HG03108 (cell line): ENCODE data around the gene CARMIL1.

Experiments used
- ATAC-seq: cut with Tn5 transposase; IDR thresholded peaks from one replicate; pipeline ENCODE4 v1.9.1; 2021; ENCODE audit warnings: moderate library complexity; ENCODE audit not compliant: unreplicated experiment

CARMIL1 gene

DNA sequence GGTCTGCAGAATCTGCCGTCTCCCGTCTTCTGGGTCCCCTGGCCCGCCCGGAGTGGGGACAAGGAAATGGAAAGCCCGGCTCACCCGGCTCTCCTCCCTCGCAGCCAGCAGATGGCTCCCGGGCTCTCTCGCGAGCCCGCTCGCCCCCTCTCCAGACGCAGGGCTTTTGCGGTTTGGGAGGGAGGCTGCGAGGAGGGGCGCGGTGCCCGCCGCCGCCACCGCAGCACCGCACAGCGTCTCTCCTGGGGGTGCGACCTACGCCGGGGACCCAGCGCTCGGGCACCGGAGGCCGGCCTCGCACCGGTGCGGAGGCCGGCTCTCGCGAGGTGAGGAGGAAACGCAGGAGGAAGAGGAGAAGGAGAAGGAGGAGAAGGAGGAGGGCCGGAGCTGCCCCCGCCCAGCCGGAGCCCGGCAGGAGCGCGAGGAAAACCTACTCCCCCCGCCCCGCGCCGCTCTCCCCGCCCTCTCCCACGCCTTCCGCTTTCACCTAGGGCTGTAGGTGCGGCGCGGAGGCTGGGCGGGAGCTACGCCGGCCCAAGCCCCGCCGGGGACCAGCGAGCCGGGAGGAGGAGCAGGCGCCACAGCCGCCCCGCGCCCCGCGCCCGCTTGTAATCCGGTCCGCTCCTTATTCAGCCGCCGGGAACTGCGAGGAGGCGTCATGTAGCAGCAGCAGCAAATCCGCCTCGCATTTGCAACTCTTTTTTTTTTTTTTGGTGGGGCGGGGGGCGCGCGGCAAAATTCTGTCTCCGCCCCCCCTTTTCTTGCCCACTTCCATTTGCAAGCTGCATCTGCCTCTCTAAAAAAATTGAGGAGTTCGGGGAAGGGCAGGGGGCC lies at the start of gene CARMIL1:
TSS of gene CARMIL1 (plus strand) at position 461 of the 834 bp plus-strand sequence. CDS start 422 bp downstream, outside the sequence.
- peak; percentile 68 for ATAC-seq

DNA sequence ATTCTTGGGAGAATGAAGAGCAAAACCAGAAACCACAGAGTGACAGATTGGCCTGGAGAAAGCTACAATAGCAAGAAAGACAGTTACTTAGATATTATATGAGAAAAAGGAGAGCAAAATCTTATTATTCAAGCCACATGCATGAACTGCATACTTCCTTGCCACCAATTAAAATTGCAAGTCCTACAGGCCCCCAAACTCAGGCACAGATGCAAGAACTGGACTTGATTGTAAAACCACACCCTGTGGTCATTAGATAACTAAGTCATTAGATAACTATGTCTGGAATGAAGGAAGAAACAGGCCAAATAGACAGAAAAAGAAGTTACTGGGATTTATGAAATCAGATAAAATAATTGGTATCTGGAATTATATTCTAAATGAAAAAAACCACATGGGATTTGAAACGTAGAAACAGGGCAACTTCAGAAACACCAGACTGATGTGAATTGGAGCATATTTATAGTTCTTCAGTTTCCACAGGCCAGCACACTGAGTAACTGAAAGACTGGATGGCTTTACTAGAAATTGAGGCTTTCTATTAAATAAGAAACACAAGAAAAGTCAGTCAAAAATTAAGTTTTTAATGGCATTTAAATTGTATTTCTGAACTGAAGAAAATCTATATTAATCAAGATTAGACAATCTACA lies 49.4 kb upstream of the CARMIL1 start:
- no peak for ATAC-seq

DNA sequence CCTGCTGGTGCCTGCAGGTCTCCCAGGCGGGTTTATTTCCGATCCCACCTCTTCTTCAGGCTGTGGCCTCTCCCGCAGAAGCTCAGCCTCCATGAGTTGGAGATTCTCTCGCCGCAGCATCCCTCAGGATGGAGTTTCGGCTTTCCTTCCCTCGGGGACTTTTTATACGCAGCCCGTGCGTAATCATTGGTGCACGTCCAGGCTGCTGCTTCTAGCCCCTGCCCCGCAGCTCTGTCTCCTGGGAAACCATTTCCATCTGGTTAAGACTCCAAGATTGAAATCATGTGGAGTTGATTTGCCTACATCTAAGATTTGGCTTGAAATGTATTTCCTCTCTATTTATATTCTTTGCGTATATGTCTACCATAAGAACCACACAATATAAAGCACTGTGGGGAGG lies 46.7 kb upstream of the CARMIL1 start:
- no peak for ATAC-seq

GRCh38 chr6:25233226-25233625 lies 45.9 kb upstream of the CARMIL1 start:
- ATAC-seq = no peak

GRCh38 chr6:25237579-25237978 lies 41.6 kb upstream of the CARMIL1 start:
- ATAC-seq = no peak

DNA sequence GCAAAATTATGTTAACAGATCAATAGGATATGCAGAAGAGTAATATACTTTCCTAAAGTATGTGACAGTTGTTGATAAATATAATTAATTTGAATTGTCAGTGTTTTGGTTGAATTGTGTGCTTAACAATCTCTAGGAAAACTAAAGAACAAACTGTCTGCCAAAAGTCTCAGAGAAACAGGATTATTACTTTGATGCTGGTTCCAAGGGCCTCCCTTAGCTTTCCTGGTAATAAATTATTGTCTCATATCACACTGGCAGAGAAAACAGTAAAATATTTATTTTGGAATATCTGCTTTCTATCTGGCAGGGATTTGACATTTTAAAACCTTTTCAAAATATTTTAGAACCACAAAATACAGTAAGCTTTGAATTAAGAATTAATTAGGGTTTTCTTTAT lies 40.1 kb upstream of the CARMIL1 start:
- ATAC-seq = no peak

DNA sequence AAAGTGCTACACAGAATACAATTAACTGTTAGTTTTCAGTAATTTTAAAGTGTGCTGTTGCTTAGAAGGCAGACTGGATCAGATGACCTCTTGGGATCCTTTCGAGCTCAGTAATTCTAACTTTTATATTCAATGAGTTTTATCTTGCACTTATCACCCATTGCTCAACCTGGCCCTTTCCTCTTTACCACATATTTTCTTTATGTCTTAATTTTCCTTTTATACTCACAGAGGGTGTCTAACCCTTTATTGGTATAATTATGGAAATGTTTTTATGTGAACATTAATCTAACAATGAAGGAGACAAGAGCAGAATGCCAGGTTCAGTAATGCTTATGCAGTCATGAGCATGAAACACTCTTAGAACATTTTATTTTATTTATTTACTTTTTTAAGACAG lies 39.7 kb upstream of the CARMIL1 start:
- no peak for ATAC-seq

DNA sequence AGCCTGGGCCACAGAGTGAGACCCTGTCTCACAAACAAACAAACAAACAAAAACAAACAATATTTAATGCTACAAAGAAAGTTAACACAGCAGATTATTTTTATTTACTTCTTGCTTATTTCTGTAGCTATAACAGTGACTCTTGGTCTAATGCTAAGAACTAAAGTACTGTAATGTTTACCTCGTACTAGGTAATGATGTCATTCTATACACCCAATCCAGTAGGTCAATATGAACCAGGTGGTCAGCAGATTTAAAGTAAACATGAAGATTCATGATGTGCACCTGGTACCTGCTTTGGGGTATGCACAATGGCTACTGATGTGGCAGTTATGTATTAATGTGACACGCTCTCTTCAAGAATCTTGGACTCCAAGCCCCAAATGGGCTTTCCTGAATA lies 36.6 kb upstream of the CARMIL1 start:
- no peak for ATAC-seq

- ATAC-seq = no peak
These were observed 34.3 kb upstream of the CARMIL1 start for GRCh38 chr6:25244865-25245264.

- ATAC-seq = no peak
These were observed 31.1 kb upstream of the CARMIL1 start for GRCh38 chr6:25248123-25248522.

DNA sequence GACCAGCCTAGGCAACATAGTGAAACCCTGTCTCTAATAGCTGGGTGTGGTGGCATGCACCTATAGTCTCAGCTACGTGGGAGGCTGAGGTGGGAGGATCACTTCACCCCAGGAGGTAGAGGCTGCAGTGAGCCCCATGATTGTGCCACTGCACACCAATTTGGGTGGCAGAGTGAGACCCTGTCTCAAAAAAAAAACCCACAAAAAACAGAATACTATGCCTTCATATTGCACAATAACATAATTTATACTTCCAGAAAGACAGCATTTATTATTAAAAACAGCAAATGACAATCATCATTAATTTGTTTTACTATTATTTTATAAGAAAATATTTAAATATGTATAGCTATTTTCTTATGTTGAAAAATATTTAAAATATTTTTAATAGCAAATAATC lies 30.0 kb upstream of the CARMIL1 start:
- no peak for ATAC-seq

- ATAC-seq = peak; percentile 82
These were observed 28.3 kb upstream of the CARMIL1 start for GRCh38 chr6:25250878-25251277.

DNA sequence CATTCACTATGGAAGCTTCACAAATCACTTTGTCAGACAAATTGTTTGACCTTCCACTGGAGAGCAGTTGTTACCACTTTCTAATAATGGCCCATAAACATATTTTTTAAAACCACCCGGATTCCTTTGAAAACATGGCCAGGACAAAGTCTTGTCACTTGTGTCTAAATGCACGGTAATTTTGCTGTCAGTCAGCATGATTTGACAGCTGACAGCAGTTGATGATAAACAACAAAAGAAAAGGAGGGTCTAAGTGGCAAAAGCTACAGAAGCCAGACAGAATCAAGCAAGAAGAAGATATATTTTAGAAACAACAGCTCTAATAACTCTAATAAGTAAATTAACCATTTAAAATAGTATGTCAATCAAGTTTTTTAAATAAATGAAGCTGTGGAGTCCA lies 27.7 kb upstream of the CARMIL1 start:
- no peak for ATAC-seq

GRCh38 chr6:25253351-25253750 lies 25.8 kb upstream of the CARMIL1 start:
- ATAC-seq = no peak

DNA sequence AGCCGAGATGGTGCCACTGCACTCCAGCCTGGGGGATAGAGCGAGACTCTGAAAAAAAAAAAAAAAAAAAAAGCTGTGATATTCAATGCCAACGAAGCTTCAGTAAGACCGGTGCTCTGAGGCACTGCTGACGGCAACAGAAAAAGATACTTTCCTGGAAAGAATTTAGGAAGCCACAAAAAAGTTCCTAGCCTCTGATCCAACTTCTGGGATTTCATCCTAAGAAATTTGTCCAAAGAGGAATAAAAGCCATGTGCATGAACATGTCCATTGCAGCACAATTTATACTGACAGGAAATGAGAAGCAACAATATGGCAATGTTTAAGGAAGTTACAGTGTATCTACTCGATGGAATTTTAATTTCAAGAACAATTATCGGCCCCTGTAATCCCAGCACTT lies 24.5 kb upstream of the CARMIL1 start:
- no peak for ATAC-seq

DNA sequence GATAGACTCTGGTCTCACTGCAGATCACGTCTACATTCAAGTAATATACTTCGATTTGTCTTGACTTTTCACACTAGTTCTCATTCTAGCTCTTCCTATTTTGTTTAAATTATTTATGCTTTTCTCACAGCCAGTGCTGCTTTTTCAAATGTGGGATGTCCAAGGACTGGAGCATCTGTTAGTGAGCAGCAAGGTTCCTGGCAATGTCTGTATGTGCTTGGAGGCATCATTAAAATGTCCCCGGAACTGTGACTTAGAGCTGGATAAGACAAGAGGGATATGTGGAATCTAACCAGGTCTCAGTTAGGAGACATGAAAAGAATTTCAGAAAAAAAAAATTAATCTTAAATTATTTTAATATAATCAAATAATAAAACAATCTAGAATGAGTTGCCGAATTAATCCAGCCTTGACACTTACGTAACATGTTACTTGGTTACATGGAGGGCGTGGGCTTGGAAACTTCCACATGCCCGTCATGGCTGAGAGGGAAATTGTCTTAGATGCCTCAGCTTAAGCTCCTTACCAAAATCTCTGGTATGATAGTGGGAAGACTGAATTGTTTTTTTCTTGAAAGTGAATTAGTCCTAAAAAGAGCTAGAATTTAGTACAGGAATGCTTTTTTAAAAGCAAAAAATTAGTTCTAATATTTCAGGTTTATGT lies 21.4 kb upstream of the CARMIL1 start:
- ATAC-seq = no peak

GRCh38 chr6:25259756-25260155 lies 19.4 kb upstream of the CARMIL1 start:
- no peak for ATAC-seq

GRCh38 chr6:25263657-25264056 lies 15.5 kb upstream of the CARMIL1 start:
- no peak for ATAC-seq

- no peak for ATAC-seq
These were observed 12.6 kb upstream of the CARMIL1 start for GRCh38 chr6:25266456-25267100.

GRCh38 chr6:25267662-25268061 lies 11.5 kb upstream of the CARMIL1 start:
- no peak for ATAC-seq

- no peak for ATAC-seq
These were observed 8.6 kb upstream of the CARMIL1 start for GRCh38 chr6:25270559-25270958.
